Islet of Langerhans (tissue), 1 donor: ENCODE results near the gene CFAP69.
A peak's percentile ranks its signal among the peaks of the same experiment; 100 is the strongest.
"Not testable (repeated sequence)": the region's sequence is repeated elsewhere in the genome, so short reads cannot be mapped to it uniquely, and the experiment has no call there.

Experiments used
- FAIRE-seq: peaks from one replicate; lab custom pipeline; 2011; peaks lifted over from hg19 to GRCh38; lab: Jason Lieb, UNC

CFAP69 gene

GRCh38 chr7:90270431-90271178 lies 25.6 kb downstream of the CFAP69 start:
- no peak for FAIRE-seq

DNA sequence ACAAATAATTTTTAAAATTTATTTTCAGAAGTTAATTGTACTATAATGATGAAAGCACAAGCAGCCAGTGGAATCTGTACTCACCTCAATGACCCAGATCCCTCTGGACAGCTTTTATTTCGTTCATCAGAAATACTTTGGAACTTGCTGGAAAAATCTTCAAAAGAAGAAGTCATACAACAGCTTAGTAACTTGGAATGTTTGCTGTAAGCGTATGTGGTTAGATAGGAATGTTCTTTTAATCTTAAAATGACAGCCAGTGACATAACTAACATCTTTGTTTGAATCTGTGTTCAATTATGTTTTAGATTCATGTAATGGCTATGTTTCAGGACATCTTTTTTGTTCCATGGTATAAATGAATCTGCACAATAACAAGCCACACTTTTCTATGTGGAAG lies 26.8 kb downstream of the CFAP69 start:
- FAIRE-seq: no peak

- FAIRE-seq: no peak
Measured at GRCh38 chr7:90272242-90272641, 27.3 kb downstream of the CFAP69 start.

DNA sequence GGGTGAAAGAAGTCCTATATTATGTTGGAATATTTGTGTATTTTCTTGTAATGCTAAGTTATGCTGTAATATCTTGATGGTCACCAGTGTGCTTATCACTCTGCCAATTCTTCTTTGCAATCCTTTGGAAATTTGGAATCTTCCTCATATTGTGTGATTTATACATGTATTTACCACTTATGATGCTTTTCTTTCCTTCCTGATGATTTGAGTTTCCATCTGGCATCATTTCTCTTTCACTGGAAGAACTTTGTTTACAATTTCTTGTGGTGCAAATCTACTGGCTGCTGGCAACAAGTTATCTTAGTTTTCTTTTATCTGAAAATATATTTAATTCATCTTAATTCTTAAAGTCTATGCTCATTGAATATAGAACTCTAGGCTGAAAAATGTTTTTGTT lies 29.2 kb downstream of the CFAP69 start:
- no peak for FAIRE-seq

DNA sequence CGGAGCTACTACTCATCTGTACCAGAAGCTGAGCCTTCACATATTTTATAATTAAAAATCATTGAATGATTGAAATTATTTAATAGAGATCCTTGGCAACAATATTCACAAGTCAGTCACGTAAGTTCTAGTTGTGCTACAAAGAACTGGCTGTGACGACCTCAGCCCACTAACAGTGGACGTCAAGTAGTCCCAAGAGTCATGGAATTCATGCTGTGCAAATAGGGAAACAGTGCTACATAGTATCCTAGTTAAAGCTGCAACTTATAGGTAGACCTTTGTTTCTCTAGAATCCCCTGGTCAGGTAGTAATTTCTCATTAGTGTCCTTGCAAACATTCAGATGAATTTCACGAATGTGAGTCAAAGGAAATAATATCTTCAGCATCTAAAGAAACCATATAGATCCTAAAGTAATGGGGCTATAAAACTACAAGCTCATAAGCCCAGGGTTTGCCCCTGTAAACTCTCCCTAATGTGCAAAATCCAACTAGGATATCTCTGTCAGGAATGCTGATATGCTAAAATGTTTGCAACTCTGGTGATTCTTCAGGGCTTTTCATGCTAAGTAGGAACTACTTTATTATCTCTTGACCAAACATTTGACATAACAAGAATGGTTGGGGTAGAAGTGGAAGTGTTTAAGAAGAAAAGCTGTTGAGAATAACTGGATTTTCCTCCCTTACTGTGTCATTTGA lies 31.2 kb downstream of the CFAP69 start:
- FAIRE-seq: no peak

GRCh38 chr7:90288154-90288553 lies 43.2 kb downstream of the CFAP69 start:
- FAIRE-seq: no peak

- no peak for FAIRE-seq
Measured at GRCh38 chr7:90290244-90291113, 45.5 kb downstream of the CFAP69 start.

GRCh38 chr7:90298145-90299038 lies 53.4 kb downstream of the CFAP69 start:
- peak; percentile 98 for FAIRE-seq

DNA sequence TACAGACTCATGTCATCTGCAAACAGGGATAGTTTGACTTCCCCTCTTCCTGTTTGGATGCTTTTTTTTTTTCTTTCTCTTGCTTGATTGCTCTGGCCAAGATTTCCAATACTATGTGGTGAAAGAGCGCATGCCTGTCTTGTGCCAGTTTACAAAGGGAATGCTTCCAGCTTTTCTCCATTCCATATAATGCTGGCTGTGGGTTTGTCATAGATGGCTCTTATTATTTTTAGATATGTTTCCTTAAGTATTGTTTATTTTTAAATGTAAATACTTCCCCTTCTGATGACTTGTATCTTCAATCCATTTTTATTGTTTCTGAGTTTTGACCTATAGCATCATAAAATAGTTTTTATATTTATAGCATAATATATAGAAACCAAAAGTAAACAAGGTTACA lies 58.3 kb downstream of the CFAP69 start:
- FAIRE-seq: no peak

- FAIRE-seq: no peak
Measured at GRCh38 chr7:90309872-90310271, 64.9 kb downstream of the CFAP69 start.

- no peak for FAIRE-seq
Measured at GRCh38 chr7:90311175-90311574, 66.2 kb downstream of the CFAP69 start.

DNA sequence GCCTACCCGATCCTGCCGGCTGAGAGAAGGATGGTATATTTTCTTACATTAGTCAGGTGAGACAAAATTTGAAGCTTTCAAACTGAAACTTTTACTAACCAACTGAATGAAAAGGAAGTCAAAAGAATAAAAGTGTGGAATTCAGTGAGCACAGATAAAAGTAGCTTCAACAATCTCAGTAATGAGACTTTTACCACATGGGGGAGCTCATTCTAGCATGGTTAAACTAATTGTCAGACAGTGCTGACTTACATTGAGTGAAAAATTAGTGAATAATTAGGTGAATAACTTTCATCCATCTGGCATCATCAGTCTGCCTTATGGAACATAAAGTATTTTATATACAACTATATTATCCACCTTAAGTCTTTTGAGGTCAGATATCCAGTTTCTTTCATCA lies 67.8 kb downstream of the CFAP69 start:
- FAIRE-seq: no peak

DNA sequence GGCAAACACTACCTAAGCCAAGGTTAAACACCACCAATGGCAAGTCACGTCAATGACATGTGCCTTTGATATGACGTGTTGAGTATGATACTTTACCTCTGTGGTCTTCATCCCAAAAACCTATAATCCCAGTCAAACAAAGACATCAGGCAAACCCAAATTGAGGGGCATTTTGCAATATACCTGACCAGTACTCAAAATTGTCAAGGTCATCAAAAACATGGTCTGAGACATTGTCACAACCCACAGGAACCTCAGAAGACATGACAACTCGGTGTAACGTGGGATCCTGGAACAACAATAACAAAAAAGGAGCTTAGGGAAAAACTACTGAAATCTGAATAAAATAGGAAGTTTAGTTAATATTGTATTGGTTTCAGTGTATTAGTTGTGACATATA lies 68.9 kb downstream of the CFAP69 start:
- FAIRE-seq: no peak

GRCh38 chr7:90320014-90320413 lies 75.0 kb downstream of the CFAP69 start:
- no peak for FAIRE-seq

- no peak for FAIRE-seq
Measured at GRCh38 chr7:90320418-90320800, 75.4 kb downstream of the CFAP69 start.

DNA sequence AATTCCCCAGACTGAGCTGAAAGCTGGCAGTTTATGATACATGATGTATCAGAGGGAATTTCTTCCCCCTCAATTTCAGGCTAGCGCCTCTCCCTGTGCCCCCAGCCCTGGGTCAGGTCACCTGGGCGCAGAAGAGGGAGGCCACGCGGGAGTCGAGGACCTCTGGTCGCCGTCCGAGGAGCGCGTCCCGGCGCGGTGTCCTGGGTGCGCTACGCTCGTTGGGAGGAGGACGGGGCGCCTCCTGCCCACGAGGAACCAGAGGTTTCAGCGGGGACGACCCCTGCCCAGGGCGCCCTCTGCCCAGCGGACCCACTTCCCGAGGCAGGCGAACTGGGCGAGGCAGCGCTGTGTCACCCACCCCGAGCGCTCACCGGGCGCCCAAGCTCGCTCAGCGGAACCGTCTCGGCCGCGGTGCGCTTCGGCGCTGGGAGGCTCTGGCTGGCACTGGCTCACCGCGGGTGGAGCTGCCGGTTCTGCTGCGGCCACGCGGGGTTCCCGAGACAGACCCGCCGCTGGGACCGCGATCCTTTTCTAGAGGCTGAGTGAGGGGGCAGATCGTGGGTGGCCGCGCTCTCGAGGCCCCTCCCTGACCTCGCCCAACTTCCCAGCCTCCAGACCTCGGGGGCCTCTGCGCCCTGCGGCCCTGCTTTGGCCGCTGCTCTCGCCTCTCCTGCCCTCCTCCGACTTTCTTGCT lies 76.0 kb downstream of the CFAP69 start, which contains the start of gene FAM237B:
Gene FAM237B, minus strand, starts transcription at position 504 of the 694 bp plus-strand sequence. CDS start 1,556 bp downstream, outside the sequence.
- FAIRE-seq: no peak

- FAIRE-seq: no peak
Measured at GRCh38 chr7:90322837-90323236, 77.9 kb downstream of the CFAP69 start.

DNA sequence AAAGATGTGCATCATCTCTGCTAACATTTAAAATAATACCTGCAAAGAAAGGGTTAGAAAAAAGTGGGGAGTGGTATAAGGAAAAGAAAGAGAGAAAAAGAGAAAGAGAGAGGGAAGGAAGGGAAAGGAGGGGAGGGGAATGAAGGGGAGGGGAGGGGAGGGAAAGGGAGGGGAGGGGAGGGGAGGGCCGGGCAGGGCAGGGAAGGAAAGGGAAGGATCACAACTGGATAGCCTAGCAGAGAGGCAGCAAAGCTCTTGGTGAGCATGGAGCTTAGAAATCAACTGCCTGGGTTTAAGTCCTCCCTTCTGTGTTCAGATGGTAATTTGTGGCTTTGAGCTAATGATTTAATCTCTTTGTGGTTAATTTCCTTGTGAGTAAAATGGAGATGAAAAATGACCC lies 81.5 kb downstream of the CFAP69 start:
- FAIRE-seq: no peak

GRCh38 chr7:90334193-90334843 lies 89.3 kb downstream of the CFAP69 start:
- no peak for FAIRE-seq

DNA sequence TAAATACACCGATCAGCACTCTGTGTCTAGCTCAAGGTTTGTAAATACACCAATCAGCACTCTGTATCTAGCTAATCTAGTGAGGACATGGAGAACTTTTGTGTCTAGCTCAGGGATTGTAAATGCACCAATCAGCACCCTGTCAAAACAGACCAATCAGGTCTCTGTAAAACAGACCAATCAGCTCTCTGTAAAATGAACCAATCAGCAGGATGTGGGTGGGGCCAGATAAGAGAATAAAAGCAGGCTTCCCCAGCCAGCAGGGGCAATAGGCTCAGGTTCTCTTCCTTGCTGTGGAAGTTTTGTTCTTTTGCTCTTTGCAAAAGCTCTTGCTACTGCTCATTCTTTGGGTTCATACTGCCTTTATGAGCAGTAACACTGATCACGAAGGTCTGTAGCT lies 90.0 kb downstream of the CFAP69 start:
- FAIRE-seq: not testable (repeated sequence)

GRCh38 chr7:90337106-90337505 lies 92.1 kb downstream of the CFAP69 start:
- no peak for FAIRE-seq
